Measurements from ENCODE around the gene EGFR.

The EGFR gene

DNA sequence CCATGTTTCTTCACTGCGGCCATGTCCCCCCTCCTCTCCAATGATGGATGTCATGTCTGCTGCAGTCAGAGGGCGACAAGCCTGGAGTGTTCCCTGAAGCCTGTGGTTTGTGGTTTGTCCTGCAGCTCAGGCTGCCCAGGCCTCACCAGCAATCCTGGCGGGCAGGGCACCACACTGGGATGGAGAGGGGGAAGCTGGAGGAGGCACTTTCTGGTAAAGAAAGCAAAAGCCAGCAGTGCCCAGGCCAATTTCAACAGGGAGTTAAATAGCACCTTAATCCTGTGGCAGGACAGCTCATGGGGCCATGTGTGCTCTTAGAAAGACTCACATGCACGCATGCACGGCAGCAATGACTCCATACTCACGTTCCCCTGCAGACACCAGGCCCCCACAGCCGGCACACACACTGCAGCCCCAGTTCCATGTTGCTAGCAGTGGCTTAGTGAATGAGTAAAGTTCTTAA lies 158.3 kb downstream of the EGFR start:
- Histone ChIP-seq H3K27ac (ENCODE audit: low read length) (no peak overlapping the region), H3K9me3 (ENCODE audit: control insufficient read depth, low read depth, low read length) (no peaks in the 10 kb centered on the region), H3K27me3 (ENCODE audit: control insufficient read depth, insufficient read depth, low read length) (no peaks in the 10 kb centered on the region), H3K4me1 (ENCODE audit: control insufficient read depth, low read depth, low read length) (no peaks in the 10 kb centered on the region), H3K4me3 (ENCODE audit: low read length) (no peak overlapping the region), H3K36me3 (ENCODE audit: control insufficient read depth, low read depth, low read length) (no peaks in the 10 kb centered on the region), H3K9ac (ENCODE audit: low read length) (no peak overlapping the region)

DNA sequence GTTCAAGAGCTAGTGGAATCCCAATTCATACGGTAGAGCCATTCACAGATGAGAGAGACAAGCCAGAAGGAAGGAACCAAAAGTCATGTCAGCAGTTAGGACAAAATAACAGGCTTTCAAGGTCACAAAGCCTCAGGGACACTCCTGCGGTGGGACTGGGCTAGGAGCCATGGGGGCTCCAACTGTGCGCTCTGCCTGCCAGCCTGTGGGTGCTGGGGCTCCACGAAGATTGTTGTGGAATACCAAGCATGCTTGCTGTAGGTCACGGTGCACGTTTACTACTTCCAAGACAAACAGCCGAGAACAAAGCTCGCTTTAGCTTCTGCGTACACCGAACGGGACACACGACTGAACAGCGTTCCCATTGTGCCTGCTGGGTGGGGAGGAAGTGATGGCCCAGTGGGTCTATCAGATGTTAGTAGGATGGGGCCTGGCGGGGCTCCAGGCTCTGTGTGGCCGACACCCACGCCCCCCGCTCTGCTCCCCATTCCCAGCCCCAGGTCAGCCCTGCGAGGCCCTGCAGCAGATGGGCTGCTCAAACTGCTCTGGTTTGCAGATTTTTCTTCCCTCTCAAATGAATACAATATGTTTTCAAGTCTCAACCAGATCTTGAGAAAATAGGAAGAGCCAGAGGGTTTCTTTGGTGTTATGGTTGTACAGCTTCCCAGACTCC lies 158.9 kb downstream of the EGFR start:
- H3K9me3 ChIP-seq (ENCODE audit: control insufficient read depth, low read depth, low read length): no peaks in the 10 kb centered on the region
- H3K27me3 ChIP-seq (ENCODE audit: control insufficient read depth, insufficient read depth, low read length): no peaks in the 10 kb centered on the region
- H3K4me3 ChIP-seq (ENCODE audit: low read length): no peak overlapping the region
- no peak overlapping the region for H3K9ac ChIP-seq (ENCODE audit: low read length)
- H3K27ac ChIP-seq (ENCODE audit: low read length): no peak overlapping the region
- H3K4me1 ChIP-seq (ENCODE audit: control insufficient read depth, low read depth, low read length): no peaks in the 10 kb centered on the region
- H3K36me3 ChIP-seq (ENCODE audit: control insufficient read depth, low read depth, low read length): no peaks in the 10 kb centered on the region

DNA sequence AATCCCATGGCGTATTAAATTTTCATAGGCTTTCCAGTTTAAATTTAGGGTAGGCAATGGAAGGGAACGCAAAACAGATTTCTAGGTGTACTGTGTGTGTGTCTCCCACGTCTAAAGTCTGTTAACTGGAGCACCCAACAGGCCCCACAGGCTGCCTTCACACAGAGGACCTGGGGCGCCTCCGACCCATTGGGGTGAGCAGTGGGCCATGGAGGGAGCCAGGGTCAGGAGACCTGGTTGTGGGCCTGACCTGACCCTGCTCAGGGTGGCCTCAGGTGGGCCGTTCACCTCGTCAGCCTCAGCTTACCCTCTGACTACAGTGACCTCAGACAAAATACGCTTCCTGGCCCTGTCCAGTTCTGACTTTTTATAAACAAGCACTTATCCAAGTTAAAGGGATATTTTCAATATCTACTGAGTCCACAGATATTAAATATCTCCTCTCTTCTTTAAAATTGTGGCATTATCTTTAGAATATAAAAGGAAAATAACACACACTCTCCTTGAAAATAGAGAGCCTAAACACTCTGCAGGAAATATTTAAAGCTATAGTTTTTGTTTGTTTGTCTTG lies 159.6 kb downstream of the EGFR start:
- Histone ChIP-seq H3K9ac (ENCODE audit: low read length) (no peak overlapping the region), H3K4me1 (ENCODE audit: control insufficient read depth, low read depth, low read length) (no peaks in the 10 kb centered on the region), H3K9me3 (ENCODE audit: control insufficient read depth, low read depth, low read length) (no peaks in the 10 kb centered on the region), H3K36me3 (ENCODE audit: control insufficient read depth, low read depth, low read length) (no peaks in the 10 kb centered on the region), H3K4me3 (ENCODE audit: low read length) (no peak overlapping the region), H3K27ac (ENCODE audit: low read length) (no peak overlapping the region), H3K27me3 (ENCODE audit: control insufficient read depth, insufficient read depth, low read length) (no peaks in the 10 kb centered on the region)

DNA sequence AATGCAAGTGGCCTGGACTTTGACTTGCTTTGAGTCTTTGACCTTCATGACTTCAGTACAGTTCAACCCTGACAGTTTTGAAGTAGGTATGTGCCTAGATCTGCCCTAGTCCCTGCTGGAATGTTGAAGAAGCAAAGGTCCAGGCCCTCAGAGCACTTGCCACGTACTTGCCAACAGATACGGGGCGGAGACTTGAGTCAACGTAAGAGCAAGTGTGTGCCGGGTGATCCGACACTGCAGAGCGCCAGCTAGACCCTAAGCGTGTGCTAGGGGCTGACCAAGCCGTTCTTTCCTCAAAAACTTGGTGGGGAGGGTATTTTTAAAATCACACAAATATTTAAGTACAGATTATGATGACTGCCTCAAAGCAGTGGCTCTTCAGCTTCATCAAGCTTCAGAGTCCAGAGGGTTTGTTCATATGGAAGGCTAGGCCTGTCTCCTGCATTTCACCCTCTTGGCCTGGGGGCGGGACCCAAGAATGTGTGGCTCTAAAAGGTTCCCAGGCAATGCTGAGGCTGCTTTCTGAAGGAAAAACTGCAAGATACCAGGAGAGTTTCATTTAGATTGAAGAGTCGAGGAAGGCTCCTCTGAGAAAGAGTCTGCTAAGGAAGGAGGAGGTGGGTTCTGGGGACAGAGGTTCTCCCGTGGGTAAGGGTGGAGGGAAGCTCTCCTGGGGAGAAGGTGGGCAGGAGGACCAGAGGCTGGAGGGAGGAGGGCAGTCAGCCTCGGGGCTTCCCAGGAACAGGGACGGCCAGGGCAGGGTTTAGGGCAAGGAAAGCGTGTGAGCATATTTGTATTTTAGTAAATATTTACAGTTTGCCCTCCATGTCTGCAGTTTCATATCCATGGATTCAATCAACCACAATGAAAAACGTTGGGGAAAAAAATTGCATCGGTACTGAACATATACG lies 160.3 kb downstream of the EGFR start:
- no peaks in the 10 kb centered on the region for H3K4me1 ChIP-seq (ENCODE audit: control insufficient read depth, low read depth, low read length)

DNA sequence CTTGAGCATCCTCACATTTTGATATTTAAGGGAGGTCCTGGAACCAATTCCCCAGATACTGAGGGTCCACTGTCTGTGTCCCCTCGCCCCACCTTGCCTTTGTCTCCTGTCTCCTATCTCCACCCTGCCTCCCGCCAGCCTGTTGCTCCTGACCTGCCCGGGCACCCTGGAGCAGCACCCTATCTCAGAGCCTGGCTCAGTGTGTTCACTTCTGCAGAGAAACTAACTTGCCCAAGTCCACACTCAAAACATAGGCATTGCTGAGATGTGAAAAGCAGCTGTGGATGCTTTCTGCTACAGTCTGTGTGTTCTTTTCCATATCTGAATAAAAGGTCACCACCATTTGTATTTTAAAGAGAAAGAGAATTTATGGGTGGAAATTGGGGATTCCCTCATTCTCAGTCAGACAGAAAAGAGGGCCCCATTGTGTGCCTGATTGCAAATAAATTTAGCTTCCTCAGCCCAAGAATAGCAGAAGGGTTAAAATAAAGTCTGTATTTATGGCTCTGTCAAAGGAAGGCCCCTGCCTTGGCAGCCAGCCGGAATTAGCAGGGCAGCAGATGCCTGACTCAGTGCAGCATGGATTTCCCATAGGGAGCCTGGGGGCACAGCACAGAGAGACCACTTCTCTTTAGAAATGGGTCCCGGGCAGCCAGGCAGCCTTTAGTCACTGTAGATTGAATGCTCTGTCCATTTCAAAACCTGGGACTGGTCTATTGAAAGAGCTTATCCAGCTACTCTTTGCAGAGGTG lies 161.3 kb downstream of the EGFR start:
- Histone ChIP-seq H3K9ac (ENCODE audit: low read length) (no peak overlapping the region), H3K9me3 (ENCODE audit: control insufficient read depth, low read depth, low read length) (no peaks in the 10 kb centered on the region), H3K4me1 (ENCODE audit: control insufficient read depth, low read depth, low read length) (no peaks in the 10 kb centered on the region), H3K36me3 (ENCODE audit: control insufficient read depth, low read depth, low read length) (no peaks in the 10 kb centered on the region), H3K27ac (ENCODE audit: low read length) (no peak overlapping the region), H3K4me3 (ENCODE audit: low read length) (no peak overlapping the region), H3K27me3 (ENCODE audit: control insufficient read depth, insufficient read depth, low read length) (no peaks in the 10 kb centered on the region)

More for the DNA sequence above, 160.3 kb downstream of the EGFR start:
- H3K27me3 ChIP-seq (ENCODE audit: control insufficient read depth, insufficient read depth, low read length): no peaks in the 10 kb centered on the region
- no peaks in the 10 kb centered on the region for H3K36me3 ChIP-seq (ENCODE audit: control insufficient read depth, low read depth, low read length)
- H3K9ac ChIP-seq (ENCODE audit: low read length): no peak overlapping the region
- no peak overlapping the region for H3K4me3 ChIP-seq (ENCODE audit: low read length)
- no peaks in the 10 kb centered on the region for H3K9me3 ChIP-seq (ENCODE audit: control insufficient read depth, low read depth, low read length)
- H3K27ac ChIP-seq (ENCODE audit: low read length): no peak overlapping the region

DNA sequence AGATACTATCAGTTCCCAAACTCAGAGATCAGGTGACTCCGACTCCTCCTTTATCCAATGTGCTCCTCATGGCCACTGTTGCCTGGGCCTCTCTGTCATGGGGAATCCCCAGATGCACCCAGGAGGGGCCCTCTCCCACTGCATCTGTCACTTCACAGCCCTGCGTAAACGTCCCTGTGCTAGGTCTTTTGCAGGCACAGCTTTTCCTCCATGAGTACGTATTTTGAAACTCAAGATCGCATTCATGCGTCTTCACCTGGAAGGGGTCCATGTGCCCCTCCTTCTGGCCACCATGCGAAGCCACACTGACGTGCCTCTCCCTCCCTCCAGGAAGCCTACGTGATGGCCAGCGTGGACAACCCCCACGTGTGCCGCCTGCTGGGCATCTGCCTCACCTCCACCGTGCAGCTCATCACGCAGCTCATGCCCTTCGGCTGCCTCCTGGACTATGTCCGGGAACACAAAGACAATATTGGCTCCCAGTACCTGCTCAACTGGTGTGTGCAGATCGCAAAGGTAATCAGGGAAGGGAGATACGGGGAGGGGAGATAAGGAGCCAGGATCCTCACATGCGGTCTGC lies 162.2 kb downstream of the EGFR start:
- Histone ChIP-seq H3K27ac (ENCODE audit: low read length) (no peak overlapping the region), H3K36me3 (ENCODE audit: control insufficient read depth, low read depth, low read length) (no peaks in the 10 kb centered on the region), H3K27me3 (ENCODE audit: control insufficient read depth, insufficient read depth, low read length) (no peaks in the 10 kb centered on the region), H3K9ac (ENCODE audit: low read length) (no peak overlapping the region), H3K4me1 (ENCODE audit: control insufficient read depth, low read depth, low read length) (no peaks in the 10 kb centered on the region), H3K4me3 (ENCODE audit: low read length) (no peak overlapping the region), H3K9me3 (ENCODE audit: control insufficient read depth, low read depth, low read length) (no peaks in the 10 kb centered on the region)

DNA sequence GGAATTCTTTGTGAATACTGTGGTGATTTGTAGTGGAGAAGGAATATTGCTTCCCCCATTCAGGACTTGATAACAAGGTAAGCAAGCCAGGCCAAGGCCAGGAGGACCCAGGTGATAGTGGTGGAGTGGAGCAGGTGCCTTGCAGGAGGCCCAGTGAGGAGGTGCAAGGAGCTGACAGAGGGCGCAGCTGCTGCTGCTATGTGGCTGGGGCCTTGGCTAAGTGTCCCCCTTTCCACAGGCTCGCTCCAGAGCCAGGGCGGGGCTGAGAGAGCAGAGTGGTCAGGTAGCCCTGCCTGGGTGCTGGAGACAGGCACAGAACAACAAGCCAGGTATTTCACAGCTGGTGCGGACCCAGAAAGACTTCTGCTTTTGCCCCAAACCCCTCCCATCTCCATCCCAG lies 162.9 kb downstream of the EGFR start:
- Histone ChIP-seq H3K36me3 (ENCODE audit: control insufficient read depth, low read depth, low read length) (no peaks in the 10 kb centered on the region), H3K27ac (ENCODE audit: low read length) (no peak overlapping the region), H3K4me1 (ENCODE audit: control insufficient read depth, low read depth, low read length) (no peaks in the 10 kb centered on the region), H3K9ac (ENCODE audit: low read length) (no peak overlapping the region), H3K9me3 (ENCODE audit: control insufficient read depth, low read depth, low read length) (no peaks in the 10 kb centered on the region), H3K4me3 (ENCODE audit: low read length) (no peak overlapping the region), H3K27me3 (ENCODE audit: control insufficient read depth, insufficient read depth, low read length) (no peaks in the 10 kb centered on the region)

DNA sequence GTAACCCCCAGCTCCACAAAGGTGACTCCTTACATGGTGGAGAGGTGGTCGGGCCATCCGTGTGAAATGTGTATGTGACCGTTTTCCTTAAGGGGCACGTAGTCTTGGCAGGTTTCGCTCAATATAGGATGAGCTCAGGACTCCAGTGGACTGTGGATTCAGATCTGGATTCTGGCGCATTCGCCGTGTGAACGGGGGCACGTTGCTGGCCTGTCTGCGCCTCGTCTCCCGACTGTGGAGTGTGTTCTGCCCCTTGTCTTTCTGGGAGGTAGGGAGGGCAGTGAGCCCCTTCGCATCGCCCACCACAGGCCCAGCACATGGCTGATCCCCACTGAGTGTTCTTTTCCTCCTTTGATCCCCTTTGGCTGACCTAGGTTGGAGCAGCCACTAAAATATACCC lies 165.1 kb downstream of the EGFR start:
- Histone ChIP-seq H3K27me3 (ENCODE audit: control insufficient read depth, insufficient read depth, low read length) (no peaks in the 10 kb centered on the region), H3K4me3 (ENCODE audit: low read length) (no peak overlapping the region), H3K27ac (ENCODE audit: low read length) (no peak overlapping the region), H3K9me3 (ENCODE audit: control insufficient read depth, low read depth, low read length) (no peaks in the 10 kb centered on the region), H3K9ac (ENCODE audit: low read length) (no peak overlapping the region), H3K36me3 (ENCODE audit: control insufficient read depth, low read depth, low read length) (no peaks in the 10 kb centered on the region), H3K4me1 (ENCODE audit: control insufficient read depth, low read depth, low read length) (peaks cover 5% of the 10 kb centered on the region)

DNA sequence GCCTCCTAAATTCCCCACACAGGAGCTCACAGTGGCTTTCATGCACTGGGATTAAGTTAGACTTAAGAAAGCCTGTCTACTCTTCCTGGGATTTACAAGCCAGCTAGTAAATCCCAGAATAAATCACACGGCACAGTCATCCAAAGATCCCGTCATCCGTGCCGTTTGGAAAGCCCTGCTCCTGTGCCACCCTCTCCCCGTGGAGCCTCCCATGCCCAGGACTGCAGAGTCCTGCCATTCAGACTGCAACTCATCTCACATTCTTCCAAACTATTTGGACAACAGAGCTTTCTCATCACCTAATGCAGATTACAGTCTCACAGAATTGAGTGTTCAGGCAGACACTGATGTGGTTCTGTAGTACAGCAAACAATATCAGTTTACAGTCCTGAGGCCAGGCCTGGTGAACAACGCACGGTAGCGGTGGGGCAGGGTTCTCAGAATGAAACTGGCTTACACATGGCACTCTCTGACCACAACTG lies 166.5 kb downstream of the EGFR start:
- no peaks in the 10 kb centered on the region for H3K27me3 ChIP-seq (ENCODE audit: control insufficient read depth, insufficient read depth, low read length)
- H3K9ac ChIP-seq (ENCODE audit: low read length): no peak overlapping the region
- H3K27ac ChIP-seq (ENCODE audit: low read length): no peak overlapping the region
- H3K9me3 ChIP-seq (ENCODE audit: control insufficient read depth, low read depth, low read length): no peaks in the 10 kb centered on the region
- H3K36me3 ChIP-seq (ENCODE audit: control insufficient read depth, low read depth, low read length): no peaks in the 10 kb centered on the region
- peaks cover 17% of the 10 kb centered on the region for H3K4me1 ChIP-seq (ENCODE audit: control insufficient read depth, low read depth, low read length)
- no peak overlapping the region for H3K4me3 ChIP-seq (ENCODE audit: low read length)

DNA sequence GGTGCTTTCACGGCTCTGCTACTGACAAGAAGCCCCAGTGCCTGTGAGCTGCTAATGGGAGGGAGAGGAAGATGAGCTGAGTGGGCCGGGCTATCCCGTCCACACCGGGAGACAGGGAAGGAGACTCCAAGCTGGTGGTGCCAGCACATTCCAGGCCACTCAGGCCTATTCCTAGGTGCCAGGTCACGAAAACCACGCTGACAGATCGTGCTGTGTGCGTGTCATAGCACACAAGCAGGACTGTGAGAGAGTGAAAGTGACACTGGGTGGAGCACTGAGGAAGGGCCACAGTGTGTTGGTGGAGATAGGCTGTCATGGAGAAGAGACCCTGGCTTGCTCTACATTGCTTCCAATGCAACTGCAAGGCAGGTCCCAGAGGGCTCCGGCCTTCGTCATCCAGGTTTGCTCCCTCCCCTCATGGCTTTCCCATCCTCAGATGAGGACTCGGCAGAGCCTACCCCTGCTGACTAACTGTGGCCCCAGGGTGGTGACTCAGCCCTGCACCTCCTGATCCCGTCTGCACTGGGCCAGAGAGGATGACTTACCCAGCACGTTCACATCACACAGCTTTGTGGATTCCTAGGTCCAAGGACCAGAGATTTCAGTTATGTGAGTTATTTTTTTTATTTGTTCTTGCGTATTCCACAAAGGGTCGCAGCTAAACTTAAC lies 167.3 kb downstream of the EGFR start:
- no peak overlapping the region for H3K27ac ChIP-seq (ENCODE audit: low read length)
- no peak overlapping the region for H3K9ac ChIP-seq (ENCODE audit: low read length)
- H3K27me3 ChIP-seq (ENCODE audit: control insufficient read depth, insufficient read depth, low read length): no peaks in the 10 kb centered on the region
- H3K4me1 ChIP-seq (ENCODE audit: control insufficient read depth, low read depth, low read length): peaks cover 18% of the 10 kb centered on the region
- H3K9me3 ChIP-seq (ENCODE audit: control insufficient read depth, low read depth, low read length): no peaks in the 10 kb centered on the region
- H3K4me3 ChIP-seq (ENCODE audit: low read length): no peak overlapping the region
- H3K36me3 ChIP-seq (ENCODE audit: control insufficient read depth, low read depth, low read length): no peaks in the 10 kb centered on the region

All from iPS-18a (cell line).